Activated CD8-positive, alpha-beta memory T cell treated with anti-CD3 and anti-CD28 coated beads, Interleukin-2, amount 10 ng/mL, durations not matched to agents 7 days and 5 days (primary cell): ENCODE data around the gene NDFIP2. TPM values are rescaled to one million over a fixed set of nuclear protein-coding genes. Genes with fewer than 3 reads are reported as not detected.
"Not testable (repeated sequence)": the region's sequence is repeated elsewhere in the genome, so short reads cannot be mapped to it uniquely, and the experiment has no call there.

Experiments
- ATAC-seq: fragments of 150-1000 bp; cut with Tn5 transposase; one replicate; pipeline ENCODE4 v1.10.0; 2021; ENCODE audit warnings: moderate library complexity
- CTCF ChIA-PET: fragments of 350-600 bp; sonication (Branson Sonifier 250); formaldehyde crosslinking; loops from one replicate; lab custom pipeline; 2021; ENCODE audit warnings: antibody characterized with exemption; lab: Charles Lee
- DNase-seq: peaks from one replicate; pipeline ENCODE4 v3.0.0-alpha.2; 2020
- H3K27ac Mint-ChIP-seq: one replicate; pipeline ENCODE4 v1.8.0; 2021; ENCODE audit warnings: mild to moderate bottlenecking, mixed read lengths
- H3K27me3 Mint-ChIP-seq: one replicate; pipeline ENCODE4 v1.8.0; 2021; ENCODE audit warnings: mixed read lengths
- H3K36me3 Mint-ChIP-seq: one replicate; pipeline ENCODE4 v1.8.0; 2021; ENCODE audit warnings: mild to moderate bottlenecking, mixed read lengths
- H3K4me1 Mint-ChIP-seq: one replicate; pipeline ENCODE4 v1.8.0; 2021; ENCODE audit warnings: mixed read lengths
- H3K4me3 Mint-ChIP-seq: one replicate; pipeline ENCODE4 v1.8.0; 2021; ENCODE audit warnings: mild to moderate bottlenecking, moderate library complexity, mixed read lengths
- H3K9me3 Mint-ChIP-seq: one replicate; pipeline ENCODE4 v1.8.0; 2022; ENCODE audit warnings: low read depth, mixed read lengths
- total RNA-seq, 2 experiments: library from RNA; stranded (reverse); gene quantifications; one replicate each; pipeline ENCODE4 v1.2.3, GENCODE V29; 2021

NDFIP2 gene
- total RNA-seq, 2 experiments from 2014 or later = 50.8 to 124 TPM

- peaks cover 11% of the 10 kb centered on the region for H3K36me3 Mint-ChIP-seq
- no peak overlapping the region for H3K27ac Mint-ChIP-seq
- DNase-seq (no peak), ATAC-seq (no peak)
- no peaks in the 10 kb centered on the region for H3K9me3 Mint-ChIP-seq
- CTCF ChIA-PET = interaction anchor here (2.4 kb wide), 1 partner anchor 125 kb away, joined by 7 read pairs; no protein-coding TSS in a partner anchor
- H3K4me3 Mint-ChIP-seq = no peak overlapping the region
- H3K27me3 Mint-ChIP-seq = no peaks in the 10 kb centered on the region
- peaks cover 5% of the 10 kb centered on the region for H3K4me1 Mint-ChIP-seq
These were observed 68.6 kb downstream of the NDFIP2 start for GRCh38 chr13:79549355-79550106.

GRCh38 chr13:79557666-79558065 is 76.7 kb downstream of the NDFIP2 start:
- H3K9me3 Mint-ChIP-seq = peaks cover 25% of the 10 kb centered on the region
- peaks cover 7% of the 10 kb centered on the region for H3K27me3 Mint-ChIP-seq
- H3K4me3 Mint-ChIP-seq = no peak overlapping the region
- H3K4me1 Mint-ChIP-seq = no peaks in the 10 kb centered on the region
- H3K27ac Mint-ChIP-seq = no peak overlapping the region
- ATAC-seq (no peak), DNase-seq (no peak)
- CTCF ChIA-PET = no interaction called here
- peaks cover 47% of the 10 kb centered on the region for H3K36me3 Mint-ChIP-seq

- Mint-ChIP-seq H3K27ac (no peak overlapping the region), H3K27me3 (peaks cover 19% of the 10 kb centered on the region), H3K4me1 (no peaks in the 10 kb centered on the region), H3K9me3 (peaks cover 30% of the 10 kb centered on the region), H3K36me3 (peaks cover 41% of the 10 kb centered on the region), H3K4me3 (no peak overlapping the region)
- ATAC-seq = no peak
- DNase-seq = no peak
- CTCF ChIA-PET = no interaction called here
These were observed 80.0 kb downstream of the NDFIP2 start for GRCh38 chr13:79560954-79561353.

- Mint-ChIP-seq H3K9me3 (peaks cover 30% of the 10 kb centered on the region), H3K4me3 (no peak overlapping the region)
- CTCF ChIA-PET = no interaction called here
These were observed 81.6 kb downstream of the NDFIP2 start for GRCh38 chr13:79562557-79562956.

GRCh38 chr13:79566118-79566517 is 85.2 kb downstream of the NDFIP2 start:
- Mint-ChIP-seq H3K27me3 (peaks cover 25% of the 10 kb centered on the region), H3K27ac (no peak overlapping the region), H3K36me3 (no peaks in the 10 kb centered on the region), H3K4me1 (no peaks in the 10 kb centered on the region), H3K4me3 (no peak overlapping the region), H3K9me3 (peaks cover 12% of the 10 kb centered on the region)
- no peak for ATAC-seq
- DNase-seq = no peak
- CTCF ChIA-PET = no interaction called here

More at GRCh38 chr13:79562557-79562956, 81.6 kb downstream of the NDFIP2 start:
- DNase-seq (no peak), ATAC-seq (no peak)
- H3K36me3 Mint-ChIP-seq = peaks cover 29% of the 10 kb centered on the region
- H3K27ac Mint-ChIP-seq = no peak overlapping the region
- no peaks in the 10 kb centered on the region for H3K4me1 Mint-ChIP-seq
- H3K27me3 Mint-ChIP-seq = peaks cover 19% of the 10 kb centered on the region

GRCh38 chr13:79571147-79571546 is 90.2 kb downstream of the NDFIP2 start:
- no peak for DNase-seq
- no peak for ATAC-seq
- Mint-ChIP-seq H3K36me3 (no peaks in the 10 kb centered on the region), H3K27ac (no peak overlapping the region), H3K9me3 (no peaks in the 10 kb centered on the region), H3K27me3 (peaks cover 8% of the 10 kb centered on the region), H3K4me1 (peaks cover 2% of the 10 kb centered on the region), H3K4me3 (no peak overlapping the region)
- CTCF ChIA-PET = no interaction called here

GRCh38 chr13:79573892-79574291 is 92.9 kb downstream of the NDFIP2 start:
- H3K27me3 Mint-ChIP-seq, H3K4me1 Mint-ChIP-seq: not testable (repeated sequence)

GRCh38 chr13:79581870-79582315 is 100.9 kb downstream of the NDFIP2 start:
- H3K27me3 Mint-ChIP-seq = peaks cover 3% of the 10 kb centered on the region
- no peaks in the 10 kb centered on the region for H3K36me3 Mint-ChIP-seq
- CTCF ChIA-PET = no interaction called here
- no peak overlapping the region for H3K4me3 Mint-ChIP-seq
- H3K27ac Mint-ChIP-seq = no peak overlapping the region
- DNase-seq = no peak
- no peaks in the 10 kb centered on the region for H3K9me3 Mint-ChIP-seq
- H3K4me1 Mint-ChIP-seq = no peaks in the 10 kb centered on the region
- ATAC-seq = no peak

More at GRCh38 chr13:79573892-79574291, 92.9 kb downstream of the NDFIP2 start:
- H3K27ac Mint-ChIP-seq, DNase-seq, CTCF ChIA-PET, H3K9me3 Mint-ChIP-seq, H3K36me3 Mint-ChIP-seq, ATAC-seq, H3K4me3 Mint-ChIP-seq: not testable (repeated sequence)

GRCh38 chr13:79582896-79583295 is 101.9 kb downstream of the NDFIP2 start:
- no peak for ATAC-seq
- CTCF ChIA-PET = no interaction called here
- DNase-seq = no peak
- Mint-ChIP-seq H3K27ac (no peak overlapping the region), H3K4me1 (no peaks in the 10 kb centered on the region), H3K36me3 (no peaks in the 10 kb centered on the region), H3K9me3 (no peaks in the 10 kb centered on the region), H3K27me3 (peaks cover 3% of the 10 kb centered on the region), H3K4me3 (no peak overlapping the region)

- Mint-ChIP-seq H3K4me1 (no peaks in the 10 kb centered on the region), H3K27me3 (peaks cover 3% of the 10 kb centered on the region), H3K36me3 (no peaks in the 10 kb centered on the region), H3K4me3 (no peak overlapping the region), H3K27ac (no peak overlapping the region), H3K9me3 (peaks cover 2% of the 10 kb centered on the region)
- no peak for ATAC-seq
- CTCF ChIA-PET = no interaction called here
- DNase-seq = no peak
These were observed 104.1 kb downstream of the NDFIP2 start for GRCh38 chr13:79585033-79585432.

- Mint-ChIP-seq H3K27me3 (peaks cover 7% of the 10 kb centered on the region), H3K9me3 (peaks cover 2% of the 10 kb centered on the region), H3K36me3 (no peaks in the 10 kb centered on the region), H3K4me3 (peak overlapping the region; percentile 12), H3K27ac (no peak overlapping the region), H3K4me1 (no peaks in the 10 kb centered on the region)
- no peak for DNase-seq
- ATAC-seq = no peak
- CTCF ChIA-PET = no interaction called here
These were observed 108.8 kb downstream of the NDFIP2 start for GRCh38 chr13:79589603-79590393.

GRCh38 chr13:79590394-79590676 is 109.4 kb downstream of the NDFIP2 start:
- ATAC-seq (no peak), DNase-seq (no peak)
- Mint-ChIP-seq H3K9me3 (peaks cover 2% of the 10 kb centered on the region), H3K4me1 (no peaks in the 10 kb centered on the region), H3K27me3 (peaks cover 8% of the 10 kb centered on the region), H3K36me3 (no peaks in the 10 kb centered on the region), H3K27ac (no peak overlapping the region), H3K4me3 (no peak overlapping the region)
- CTCF ChIA-PET = no interaction called here

- no peak overlapping the region for H3K4me3 Mint-ChIP-seq
- CTCF ChIA-PET = no interaction called here
- no peak for ATAC-seq
- H3K4me1 Mint-ChIP-seq = no peaks in the 10 kb centered on the region
- H3K27ac Mint-ChIP-seq = no peak overlapping the region
- H3K9me3 Mint-ChIP-seq = peaks cover 2% of the 10 kb centered on the region
- no peaks in the 10 kb centered on the region for H3K36me3 Mint-ChIP-seq
- DNase-seq = no peak
- peaks cover 9% of the 10 kb centered on the region for H3K27me3 Mint-ChIP-seq
These were observed 110.5 kb downstream of the NDFIP2 start for GRCh38 chr13:79591493-79591892.

- Mint-ChIP-seq H3K9me3 (peaks cover 2% of the 10 kb centered on the region), H3K27me3 (peaks cover 14% of the 10 kb centered on the region), H3K4me3 (no peak overlapping the region), H3K36me3 (no peaks in the 10 kb centered on the region), H3K27ac (no peak overlapping the region), H3K4me1 (no peaks in the 10 kb centered on the region)
- DNase-seq (no peak), ATAC-seq (no peak)
- CTCF ChIA-PET = no interaction called here
These were observed 112.2 kb downstream of the NDFIP2 start for GRCh38 chr13:79593121-79593520.
